Fibroblast of peridontal ligament (primary cell): ENCODE results near the gene KIF26B.

Source experiments
- DNase-seq: peaks from one replicate; pipeline ENCODE4 v3.0.0-alpha.2; 2010; ENCODE audit errors: extremely low read depth

The KIF26B gene

GRCh38 chr1:245591346-245592188 is 436.8 kb downstream of the KIF26B start:
- DNase-seq = no peak

GRCh38 chr1:245592189-245592460 is 437.3 kb downstream of the KIF26B start:
- DNase-seq = no peak

GRCh38 chr1:245598524-245599305 is 443.9 kb downstream of the KIF26B start:
- DNase-seq = no peak

GRCh38 chr1:245599371-245600174 is 444.8 kb downstream of the KIF26B start:
- peak; percentile 99 for DNase-seq

- DNase-seq = no peak
Observed at GRCh38 chr1:245600658-245601057, 445.9 kb downstream of the KIF26B start.

- no peak for DNase-seq
Observed at GRCh38 chr1:245603311-245603865, 448.6 kb downstream of the KIF26B start.

GRCh38 chr1:245604979-245605378 is 450.2 kb downstream of the KIF26B start:
- no peak for DNase-seq

GRCh38 chr1:245605480-245606156 is 450.8 kb downstream of the KIF26B start:
- DNase-seq = peak; percentile 87

GRCh38 chr1:245606157-245606725 is 451.5 kb downstream of the KIF26B start:
- no peak for DNase-seq

- no peak for DNase-seq
Observed at GRCh38 chr1:245608271-245608670, 453.5 kb downstream of the KIF26B start.

GRCh38 chr1:245609354-245610150 is 454.8 kb downstream of the KIF26B start:
- no peak for DNase-seq

GRCh38 chr1:245611251-245611650 is 456.5 kb downstream of the KIF26B start:
- DNase-seq = no peak

- DNase-seq = peak; percentile 55
Observed at GRCh38 chr1:245614476-245614875, 459.7 kb downstream of the KIF26B start.

- peak; percentile 64 for DNase-seq
Observed at GRCh38 chr1:245615001-245615400, 460.2 kb downstream of the KIF26B start.

GRCh38 chr1:245621589-245621988 is 466.8 kb downstream of the KIF26B start:
- no peak for DNase-seq

GRCh38 chr1:245622332-245623014 is 467.7 kb downstream of the KIF26B start:
- no peak for DNase-seq

- no peak for DNase-seq
Observed at GRCh38 chr1:245641384-245641783, 486.6 kb downstream of the KIF26B start.

- DNase-seq = no peak
Observed at GRCh38 chr1:245645406-245645805, 490.6 kb downstream of the KIF26B start.

- no peak for DNase-seq
Observed at GRCh38 chr1:245645894-245646293, 491.1 kb downstream of the KIF26B start.
